Immature natural killer cell (primary cell): ENCODE data around the gene SEC22C. TPM values are rescaled to one million over a fixed set of nuclear protein-coding genes. Genes with fewer than 3 reads are reported as not detected.

Source experiments
- DNase-seq, 3 donors: peaks; one replicate each; pipeline ENCODE4 v3.0.0; 2022; ENCODE audit warnings: mixed read lengths in 1 of 3
- H3K27ac Mint-ChIP-seq, 6 donors: one replicate each; pipeline ENCODE4 v1.8.0; 2020; ENCODE audit warnings: mixed read lengths in 6 of 6, mild to moderate bottlenecking in 5 of 6, inconsistent platforms in 4 of 6, moderate library complexity in 3 of 6
- H3K27me3 Mint-ChIP-seq, 3 donors: one replicate each; pipeline ENCODE4 v1.8.0; 2020 to 2021; ENCODE audit warnings: low read depth in 3 of 3, mild to moderate bottlenecking in 3 of 3, mixed read lengths in 3 of 3, moderate library complexity in 3 of 3, inconsistent platforms in 1 of 3
- H3K36me3 Mint-ChIP-seq, 3 donors: one replicate each; pipeline ENCODE4 v1.8.0; 2020; ENCODE audit warnings: mixed read lengths in 3 of 3, inconsistent platforms in 2 of 3, mild to moderate bottlenecking in 2 of 3
- H3K4me1 Mint-ChIP-seq, 2 donors: one replicate each; pipeline ENCODE4 v1.8.0; 2020; ENCODE audit warnings: inconsistent platforms in 2 of 2, mild to moderate bottlenecking in 2 of 2, mixed read lengths in 2 of 2, moderate library complexity in 1 of 2
- H3K4me3 Mint-ChIP-seq, 5 donors: one replicate each; pipeline ENCODE4 v1.8.0; 2020; ENCODE audit warnings: mild to moderate bottlenecking in 5 of 5, mixed read lengths in 5 of 5, inconsistent platforms in 3 of 5, moderate library complexity in 3 of 5
- H3K9me3 Mint-ChIP-seq, 6 donors: one replicate each; pipeline ENCODE4 v1.8.0; 2020; ENCODE audit warnings: mild to moderate bottlenecking in 6 of 6, mixed read lengths in 6 of 6, inconsistent platforms in 4 of 6, moderate library complexity in 3 of 6
- polyA plus RNA-seq, 3 donors: library from polyadenylated mRNA; unstranded; fragments of 300-500 nt; fragmentation: Illumina TruSeq; gene quantifications; one replicate each; pipeline ENCODE4 v1.2.3, GENCODE V29; 2021

Gene SEC22C
- polyA plus RNA-seq, 3 donors from 2014 or later, result 28.7 to 35.6 (median 30.8) TPM

GRCh38 chr3:42525212-42525611 lies 56.6 kb downstream of the SEC22C start:
- DNase-seq, result no peak
- no peaks in the 10 kb centered on the region for H3K36me3 Mint-ChIP-seq
- H3K27me3 Mint-ChIP-seq, result peaks cover 0 to 3% (median 1%) of the 10 kb centered on the region in 3 donors
- no peaks in the 10 kb centered on the region for H3K9me3 Mint-ChIP-seq
- no peak overlapping the region for H3K27ac Mint-ChIP-seq
- H3K4me3 Mint-ChIP-seq, result no peak overlapping the region
- H3K4me1 Mint-ChIP-seq, result peaks cover 15 to 22% of the 10 kb centered on the region in 2 donors

GRCh38 chr3:42524751-42525150 lies 57.0 kb downstream of the SEC22C start:
- Mint-ChIP-seq H3K4me1 (peaks cover 11 to 18% of the 10 kb centered on the region in 2 donors), H3K27ac (no peak overlapping the region)

GRCh38 chr3:42520906-42521305 lies 60.9 kb downstream of the SEC22C start:
- Mint-ChIP-seq H3K9me3 (no peaks in the 10 kb centered on the region), H3K36me3 (no peaks in the 10 kb centered on the region), H3K27ac (no peak overlapping the region), H3K4me1 (no peaks in the 10 kb centered on the region), H3K27me3 (peaks cover 0 to 2% (median 0%) of the 10 kb centered on the region in 3 donors), H3K4me3 (no peak overlapping the region)
- no peak for DNase-seq

More at GRCh38 chr3:42524751-42525150, 57.0 kb downstream of the SEC22C start:
- DNase-seq, result no peak
- Mint-ChIP-seq H3K36me3 (no peaks in the 10 kb centered on the region), H3K4me3 (no peak overlapping the region), H3K9me3 (no peaks in the 10 kb centered on the region), H3K27me3 (peaks cover 0 to 4% (median 1%) of the 10 kb centered on the region in 3 donors)

- H3K4me1 Mint-ChIP-seq, result no peaks in the 10 kb centered on the region
- no peak overlapping the region for H3K4me3 Mint-ChIP-seq
- H3K27ac Mint-ChIP-seq, result no peak overlapping the region
- H3K36me3 Mint-ChIP-seq, result no peaks in the 10 kb centered on the region
- peaks cover 0 to 2% (median 0%) of the 10 kb centered on the region in 3 donors for H3K27me3 Mint-ChIP-seq
- DNase-seq, result no peak
- no peaks in the 10 kb centered on the region for H3K9me3 Mint-ChIP-seq
Observed at GRCh38 chr3:42520336-42520735, 61.4 kb downstream of the SEC22C start.

GRCh38 chr3:42519568-42519962 lies 62.2 kb downstream of the SEC22C start:
- no peak for DNase-seq
- Mint-ChIP-seq H3K27me3 (peaks cover 0 to 5% (median 0%) of the 10 kb centered on the region in 3 donors), H3K27ac (no peak overlapping the region), H3K9me3 (no peaks in the 10 kb centered on the region), H3K4me1 (no peaks in the 10 kb centered on the region), H3K4me3 (no peak overlapping the region), H3K36me3 (no peaks in the 10 kb centered on the region)

GRCh38 chr3:42518800-42519567 lies 62.8 kb downstream of the SEC22C start:
- Mint-ChIP-seq H3K27me3 (peaks cover 0 to 5% (median 2%) of the 10 kb centered on the region in 3 donors), H3K27ac (no peak overlapping the region), H3K9me3 (no peaks in the 10 kb centered on the region), H3K4me3 (no peak overlapping the region), H3K36me3 (no peaks in the 10 kb centered on the region), H3K4me1 (no peaks in the 10 kb centered on the region)
- DNase-seq, result no peak

GRCh38 chr3:42517117-42517516 lies 64.7 kb downstream of the SEC22C start:
- no peaks in the 10 kb centered on the region for H3K9me3 Mint-ChIP-seq
- no peak for DNase-seq
- no peak overlapping the region for H3K4me3 Mint-ChIP-seq
- H3K27me3 Mint-ChIP-seq, result peaks cover 0 to 5% (median 2%) of the 10 kb centered on the region in 3 donors
- no peaks in the 10 kb centered on the region for H3K36me3 Mint-ChIP-seq
- H3K27ac Mint-ChIP-seq, result no peak overlapping the region
- H3K4me1 Mint-ChIP-seq, result no peaks in the 10 kb centered on the region

GRCh38 chr3:42516443-42516842 lies 65.3 kb downstream of the SEC22C start:
- no peaks in the 10 kb centered on the region for H3K36me3 Mint-ChIP-seq
- no peak for DNase-seq
- peaks cover 0 to 5% (median 2%) of the 10 kb centered on the region in 3 donors for H3K27me3 Mint-ChIP-seq
- no peaks in the 10 kb centered on the region for H3K4me1 Mint-ChIP-seq
- no peak overlapping the region for H3K27ac Mint-ChIP-seq
- H3K4me3 Mint-ChIP-seq, result no peak overlapping the region
- H3K9me3 Mint-ChIP-seq, result no peaks in the 10 kb centered on the region

- no peak overlapping the region for H3K4me3 Mint-ChIP-seq
- no peak overlapping the region for H3K27ac Mint-ChIP-seq
- no peaks in the 10 kb centered on the region for H3K9me3 Mint-ChIP-seq
- no peaks in the 10 kb centered on the region for H3K36me3 Mint-ChIP-seq
- no peaks in the 10 kb centered on the region for H3K4me1 Mint-ChIP-seq
- no peak for DNase-seq
- peaks cover 0 to 7% (median 5%) of the 10 kb centered on the region in 3 donors for H3K27me3 Mint-ChIP-seq
Observed at GRCh38 chr3:42515976-42516375, 65.8 kb downstream of the SEC22C start.

- Mint-ChIP-seq H3K4me3 (no peak overlapping the region), H3K9me3 (no peaks in the 10 kb centered on the region), H3K27me3 (peaks cover 0 to 8% (median 5%) of the 10 kb centered on the region in 3 donors), H3K4me1 (no peaks in the 10 kb centered on the region), H3K27ac (no peak overlapping the region), H3K36me3 (no peaks in the 10 kb centered on the region)
- DNase-seq, result no peak
Observed at GRCh38 chr3:42515391-42515916, 66.3 kb downstream of the SEC22C start.

- no peak for DNase-seq
- H3K9me3 Mint-ChIP-seq, result no peaks in the 10 kb centered on the region
- H3K36me3 Mint-ChIP-seq, result no peaks in the 10 kb centered on the region
- no peak overlapping the region for H3K4me3 Mint-ChIP-seq
- peaks cover under 1 to 11% (median 3%) of the 10 kb centered on the region in 3 donors for H3K27me3 Mint-ChIP-seq
- no peaks in the 10 kb centered on the region for H3K4me1 Mint-ChIP-seq
- no peak overlapping the region for H3K27ac Mint-ChIP-seq
Observed at GRCh38 chr3:42514876-42515275, 66.9 kb downstream of the SEC22C start.

- H3K27ac Mint-ChIP-seq, result no peak overlapping the region
- H3K4me3 Mint-ChIP-seq, result no peak overlapping the region
- H3K27me3 Mint-ChIP-seq, result peaks cover 3 to 11% (median 4%) of the 10 kb centered on the region in 3 donors
- DNase-seq, result no peak
- H3K36me3 Mint-ChIP-seq, result no peaks in the 10 kb centered on the region
- no peaks in the 10 kb centered on the region for H3K4me1 Mint-ChIP-seq
- H3K9me3 Mint-ChIP-seq, result no peaks in the 10 kb centered on the region
Observed at GRCh38 chr3:42513521-42513920, 68.2 kb downstream of the SEC22C start.

- H3K4me3 Mint-ChIP-seq, result no peak overlapping the region
- no peak for DNase-seq
- H3K36me3 Mint-ChIP-seq, result no peaks in the 10 kb centered on the region
- peaks cover 3 to 11% (median 5%) of the 10 kb centered on the region in 3 donors for H3K27me3 Mint-ChIP-seq
- no peak overlapping the region for H3K27ac Mint-ChIP-seq
- H3K4me1 Mint-ChIP-seq, result no peaks in the 10 kb centered on the region
- H3K9me3 Mint-ChIP-seq, result no peaks in the 10 kb centered on the region
Observed at GRCh38 chr3:42513121-42513520, 68.6 kb downstream of the SEC22C start.

- no peaks in the 10 kb centered on the region for H3K4me1 Mint-ChIP-seq
- no peak overlapping the region for H3K27ac Mint-ChIP-seq
- DNase-seq, result no peak
- no peaks in the 10 kb centered on the region for H3K36me3 Mint-ChIP-seq
- H3K27me3 Mint-ChIP-seq, result peaks cover 5 to 13% (median 6%) of the 10 kb centered on the region in 3 donors
- H3K4me3 Mint-ChIP-seq, result no peak overlapping the region
- peaks cover 0 to 2% (median 0%) of the 10 kb centered on the region in 6 donors for H3K9me3 Mint-ChIP-seq
Observed at GRCh38 chr3:42511736-42512135, 70.0 kb downstream of the SEC22C start.
